KOPT-K1 (cell line): Measurements from ENCODE around the gene SLC37A1.

Experiments
- H3K27ac ChIP-seq: fragments of 200-600 bp; sonication (generic); 2 replicates; pipeline ENCODE4 v1.5.1; 2016; ENCODE audit warnings: antibody characterized with exemption, mild to moderate bottlenecking, low read depth, low read length; ENCODE audit not compliant: poor library complexity, severe bottlenecking
- H3K36me3 ChIP-seq: fragments of 200-600 bp; sonication (generic); 2 replicates; pipeline ENCODE4 v1.5.1; 2017; ENCODE audit warnings: antibody characterized with exemption, mild to moderate bottlenecking, low read length, moderate library complexity; ENCODE audit not compliant: insufficient read depth
- H3K9me3 ChIP-seq: fragments of 200-600 bp; sonication (generic); 2 replicates; pipeline ENCODE4 v1.5.1; 2017; ENCODE audit warnings: antibody characterized with exemption, low read length, mild to moderate bottlenecking; ENCODE audit not compliant: insufficient read depth, poor library complexity, severe bottlenecking

SLC37A1 gene

DNA sequence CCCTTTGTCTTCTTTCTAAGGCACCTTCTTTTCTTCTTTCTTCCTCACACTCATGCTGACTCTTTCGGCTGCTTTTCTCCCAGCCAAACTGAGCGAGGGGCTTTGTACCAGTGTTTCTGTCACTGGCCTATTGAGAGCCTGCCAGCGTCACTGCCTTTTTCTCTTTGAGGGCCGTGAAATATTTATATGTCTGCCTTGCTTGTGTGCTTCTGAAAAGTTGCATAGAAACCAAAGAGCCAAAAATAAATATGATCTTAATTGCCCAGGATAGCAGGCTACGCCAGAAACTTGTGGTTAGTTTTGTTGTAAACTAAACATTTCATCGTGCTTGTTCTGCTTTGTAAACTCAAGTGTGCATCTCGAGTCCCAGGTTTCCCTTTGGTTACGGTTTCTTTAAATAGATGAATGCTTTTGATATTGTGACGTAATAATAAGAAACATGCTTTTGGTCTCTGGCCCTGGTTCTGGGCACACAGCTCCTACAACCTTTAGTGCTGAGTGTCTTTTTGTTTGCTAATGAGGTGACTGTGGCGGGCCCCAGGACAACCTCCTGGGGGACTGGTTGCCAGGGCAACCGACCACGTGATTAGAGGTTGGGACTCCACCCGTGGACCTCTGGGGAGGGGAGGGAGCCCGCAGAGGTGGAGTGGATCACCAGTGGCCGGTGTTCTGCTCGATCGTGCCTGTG, 10.8 kb downstream of the SLC37A1 start:
- Histone ChIP-seq H3K9me3 (no peaks in the 10 kb centered on the region), H3K27ac (peak overlapping the region; percentile 9), H3K36me3 (peaks cover 16% of the 10 kb centered on the region; the same call in 1 of the 2 replicates)

GRCh38 chr21:42525029-42525581, 11.5 kb downstream of the SLC37A1 start:
- H3K36me3 ChIP-seq: peaks cover 10% of the 10 kb centered on the region; the same call in 1 of the 2 replicates
- H3K9me3 ChIP-seq: no peaks in the 10 kb centered on the region
- no peak overlapping the region for H3K27ac ChIP-seq

- H3K9me3 ChIP-seq: no peaks in the 10 kb centered on the region
- peaks cover 3% of the 10 kb centered on the region; the same call in 1 of the 2 replicates for H3K36me3 ChIP-seq
- peak overlapping the region; percentile 13 for H3K27ac ChIP-seq
Observed at GRCh38 chr21:42525676-42526378, 12.2 kb downstream of the SLC37A1 start.

DNA sequence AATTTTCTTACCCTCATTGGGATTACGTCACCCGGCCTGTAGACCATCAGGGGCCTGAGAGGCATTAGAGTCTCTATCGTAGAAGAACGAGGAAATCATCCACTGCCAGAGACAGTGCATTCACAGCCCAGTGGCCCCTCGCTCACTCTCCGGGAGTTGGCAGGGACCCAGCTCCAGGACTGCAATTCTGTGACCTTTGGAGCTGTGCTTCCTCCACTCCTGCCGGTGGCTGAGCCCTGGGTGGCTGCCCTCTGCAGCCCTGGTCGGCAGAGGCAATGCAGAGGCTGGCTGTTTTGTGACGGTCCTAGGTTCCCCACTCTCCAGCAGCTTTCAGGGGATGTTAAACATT, 12.7 kb downstream of the SLC37A1 start:
- Histone ChIP-seq H3K27ac (peak overlapping the region; percentile 13), H3K36me3 (no peaks in the 10 kb centered on the region; the same call in 1 of the 2 replicates), H3K9me3 (no peaks in the 10 kb centered on the region)

- H3K36me3 ChIP-seq: no peaks in the 10 kb centered on the region; the same call in 1 of the 2 replicates
- H3K9me3 ChIP-seq: no peaks in the 10 kb centered on the region
- H3K27ac ChIP-seq: peak overlapping the region; percentile 87
Observed at GRCh38 chr21:42527127-42527488, 13.5 kb downstream of the SLC37A1 start.

DNA sequence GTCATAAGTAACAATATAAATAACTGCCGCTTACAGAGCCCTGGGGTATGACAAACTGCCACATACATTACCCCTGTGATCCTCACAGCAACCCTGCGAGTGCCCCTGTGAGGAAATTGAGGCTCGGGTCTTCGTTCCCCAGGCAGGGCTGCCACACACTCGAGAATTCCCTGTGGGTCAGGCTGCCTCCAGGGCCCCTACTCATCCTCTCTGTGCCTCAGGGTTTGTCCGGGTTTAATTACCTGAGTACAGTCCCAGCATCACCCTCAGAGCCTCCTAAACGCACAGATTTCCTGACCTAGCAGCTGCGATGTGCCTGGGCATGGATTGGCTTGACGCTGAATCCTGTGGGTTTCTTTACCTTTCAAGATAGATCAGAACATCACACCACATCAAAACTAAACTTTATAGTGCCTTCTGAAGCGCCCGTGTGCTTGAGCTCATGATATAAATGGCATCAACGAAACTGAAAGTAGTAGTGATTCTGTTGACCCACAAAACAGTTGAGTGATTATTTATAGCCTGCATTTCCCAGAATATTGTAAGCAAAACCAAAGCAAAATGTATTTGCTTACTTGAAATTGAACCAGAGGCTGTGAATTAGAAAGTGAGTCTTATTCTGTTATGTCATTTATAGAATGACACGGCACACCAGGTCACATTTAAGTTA, 14.0 kb downstream of the SLC37A1 start:
- Histone ChIP-seq H3K36me3 (no peaks in the 10 kb centered on the region; the same call in 1 of the 2 replicates), H3K27ac (peak overlapping the region; percentile 87), H3K9me3 (no peaks in the 10 kb centered on the region)

- Histone ChIP-seq H3K27ac (no peak overlapping the region), H3K36me3 (no peaks in the 10 kb centered on the region), H3K9me3 (no peaks in the 10 kb centered on the region)
Observed at GRCh38 chr21:42530167-42530518, 16.5 kb downstream of the SLC37A1 start.

- Histone ChIP-seq H3K27ac (no peak overlapping the region), H3K36me3 (no peaks in the 10 kb centered on the region), H3K9me3 (no peaks in the 10 kb centered on the region)
Observed at GRCh38 chr21:42531771-42532170, 18.1 kb downstream of the SLC37A1 start.

DNA sequence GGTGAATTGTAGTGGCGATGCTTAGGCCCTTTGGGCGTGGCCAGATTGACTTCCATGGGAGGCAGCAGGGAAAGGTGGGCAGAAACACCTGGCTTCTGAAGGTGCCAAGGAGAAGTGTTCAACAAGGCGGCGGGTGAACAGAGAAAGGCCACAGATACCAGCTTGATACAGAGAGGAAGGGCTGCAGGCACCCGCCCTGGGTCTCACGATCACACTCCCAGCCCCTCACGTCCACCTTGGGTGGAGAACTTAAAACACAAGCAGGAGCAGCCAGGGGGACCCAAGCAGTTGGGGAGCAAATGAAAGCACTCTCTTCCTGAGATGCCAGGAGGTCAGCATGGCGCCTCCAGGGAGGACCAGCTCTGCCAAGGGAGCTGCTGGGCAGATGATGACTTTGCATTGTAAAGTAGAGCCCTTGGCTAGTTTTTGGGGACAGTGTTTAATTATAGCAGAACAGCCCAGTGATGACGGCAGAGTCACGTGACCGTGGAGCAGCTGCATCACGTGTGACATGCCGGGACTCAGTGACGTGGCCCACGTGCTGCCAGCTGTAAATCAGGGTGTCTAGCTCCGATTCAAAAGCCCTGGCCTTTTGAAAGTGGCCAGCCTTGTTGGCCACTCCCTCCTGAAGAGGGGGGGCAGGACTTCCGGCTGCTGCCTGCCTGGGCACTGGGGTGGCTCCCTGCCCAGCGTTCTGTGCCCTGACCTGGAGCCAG, 19.0 kb downstream of the SLC37A1 start:
- Histone ChIP-seq H3K27ac (no peak overlapping the region), H3K9me3 (no peaks in the 10 kb centered on the region), H3K36me3 (no peaks in the 10 kb centered on the region)

GRCh38 chr21:42533306-42533962, 19.8 kb downstream of the SLC37A1 start:
- H3K9me3 ChIP-seq: no peaks in the 10 kb centered on the region
- H3K27ac ChIP-seq: no peak overlapping the region
- H3K36me3 ChIP-seq: no peaks in the 10 kb centered on the region

- H3K36me3 ChIP-seq: no peaks in the 10 kb centered on the region
- H3K27ac ChIP-seq: peak overlapping the region; percentile 34
Observed at GRCh38 chr21:42533963-42534355, 20.3 kb downstream of the SLC37A1 start.

DNA sequence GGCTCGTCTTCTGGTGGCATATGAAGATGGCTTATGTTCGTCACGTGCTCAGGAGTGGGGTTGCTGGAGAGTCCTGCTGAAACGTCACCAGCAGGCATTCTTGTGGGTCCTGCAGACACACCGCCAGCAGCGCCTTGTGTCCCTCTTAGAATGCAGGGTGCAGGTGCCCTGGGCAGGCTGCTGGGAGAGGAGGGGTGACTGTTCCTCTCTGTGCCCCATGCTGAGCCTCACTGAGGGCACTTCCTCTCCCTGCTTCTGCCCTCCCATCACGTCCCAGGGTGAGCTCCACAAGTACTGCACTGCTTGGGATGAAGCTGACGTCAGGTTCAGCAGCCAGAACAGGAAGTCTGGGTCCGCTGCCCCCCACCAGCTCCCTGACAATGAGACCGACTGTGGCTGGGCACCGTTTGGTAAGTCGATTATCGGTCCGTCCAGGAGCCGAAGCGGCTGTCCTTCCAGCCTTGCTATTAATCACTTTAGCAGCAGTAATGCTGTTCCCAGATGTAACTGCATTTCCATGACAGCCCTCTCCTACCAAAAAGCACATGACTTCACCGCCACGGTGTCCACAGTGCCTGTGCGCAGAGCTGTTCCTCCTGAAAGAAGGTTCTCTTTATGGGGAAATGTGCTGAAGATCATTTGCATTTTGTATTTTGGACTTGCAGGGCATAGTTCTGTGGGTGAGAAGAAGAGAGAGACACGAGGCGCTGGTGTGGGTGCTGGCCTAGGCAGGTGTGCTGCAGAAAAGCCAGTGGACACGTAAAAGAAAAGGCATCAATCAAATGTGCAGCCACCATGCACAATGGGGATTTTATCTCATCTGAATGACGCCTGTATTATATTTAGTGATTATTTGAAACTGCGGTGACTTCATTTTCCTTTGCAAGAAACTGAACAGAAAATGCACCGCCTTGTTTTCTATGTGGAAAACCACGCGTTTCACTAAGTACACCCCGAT, 21.0 kb downstream of the SLC37A1 start:
- Histone ChIP-seq H3K36me3 (no peaks in the 10 kb centered on the region), H3K27ac (peak overlapping the region; percentile 34), H3K9me3 (no peaks in the 10 kb centered on the region)

More at GRCh38 chr21:42533963-42534355, 20.3 kb downstream of the SLC37A1 start:
- H3K9me3 ChIP-seq: no peaks in the 10 kb centered on the region

GRCh38 chr21:42535602-42536171, 22.0 kb downstream of the SLC37A1 start:
- Histone ChIP-seq H3K36me3 (no peaks in the 10 kb centered on the region), H3K9me3 (no peaks in the 10 kb centered on the region), H3K27ac (peak overlapping the region; percentile 28)
